ENCODE results near the gene INTS4. TPM values are rescaled to one million over a fixed set of nuclear protein-coding genes. Genes with fewer than 3 reads are reported as not detected.
"Not testable (repeated sequence)": the region's sequence is repeated elsewhere in the genome, so short reads cannot be mapped to it uniquely, and the experiment has no call there.

The INTS4 gene
- total and polyA plus RNA-seq, 7 donors: 10.1 to 18.6 (median 12.6) TPM

- 68 to 70% (median 69%) methylated on average over 4 of the region's 4 CpGs for WGBS, 3 donors
- no peaks in the 10 kb centered on the region for H3K36me3 ChIP-seq (ENCODE audit: insufficient read depth in 1 of 2, low read depth in 1 of 2)
- no peaks in the 10 kb centered on the region for H3K27me3 ChIP-seq (ENCODE audit: insufficient read depth in 3 of 3, low read length in 2 of 3)
- no peak overlapping the region for H3K27ac ChIP-seq
- H3K4me3 ChIP-seq: no peak overlapping the region
- intact Hi-C loops (cut with DNase I): no loop called here
- no peak for DNase-seq
- no peaks in the 10 kb centered on the region for H3K9me3 ChIP-seq
- no peak for ATAC-seq
- no peaks in the 10 kb centered on the region for H3K4me1 ChIP-seq
- TF ChIP-seq, protein P1, sequence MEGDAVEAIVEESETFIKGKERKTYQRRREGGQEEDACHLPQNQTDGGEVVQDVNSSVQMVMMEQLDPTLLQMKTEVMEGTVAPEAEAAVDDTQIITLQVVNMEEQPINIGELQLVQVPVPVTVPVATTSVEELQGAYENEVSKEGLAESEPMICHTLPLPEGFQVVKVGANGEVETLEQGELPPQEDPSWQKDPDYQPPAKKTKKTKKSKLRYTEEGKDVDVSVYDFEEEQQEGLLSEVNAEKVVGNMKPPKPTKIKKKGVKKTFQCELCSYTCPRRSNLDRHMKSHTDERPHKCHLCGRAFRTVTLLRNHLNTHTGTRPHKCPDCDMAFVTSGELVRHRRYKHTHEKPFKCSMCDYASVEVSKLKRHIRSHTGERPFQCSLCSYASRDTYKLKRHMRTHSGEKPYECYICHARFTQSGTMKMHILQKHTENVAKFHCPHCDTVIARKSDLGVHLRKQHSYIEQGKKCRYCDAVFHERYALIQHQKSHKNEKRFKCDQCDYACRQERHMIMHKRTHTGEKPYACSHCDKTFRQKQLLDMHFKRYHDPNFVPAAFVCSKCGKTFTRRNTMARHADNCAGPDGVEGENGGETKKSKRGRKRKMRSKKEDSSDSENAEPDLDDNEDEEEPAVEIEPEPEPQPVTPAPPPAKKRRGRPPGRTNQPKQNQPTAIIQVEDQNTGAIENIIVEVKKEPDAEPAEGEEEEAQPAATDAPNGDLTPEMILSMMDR (IDR thresholded peaks at IDR 0.05): no peak
Observed at GRCh38 chr11:78019808-78020207, 25.3 kb upstream of the INTS4 start.

DNA sequence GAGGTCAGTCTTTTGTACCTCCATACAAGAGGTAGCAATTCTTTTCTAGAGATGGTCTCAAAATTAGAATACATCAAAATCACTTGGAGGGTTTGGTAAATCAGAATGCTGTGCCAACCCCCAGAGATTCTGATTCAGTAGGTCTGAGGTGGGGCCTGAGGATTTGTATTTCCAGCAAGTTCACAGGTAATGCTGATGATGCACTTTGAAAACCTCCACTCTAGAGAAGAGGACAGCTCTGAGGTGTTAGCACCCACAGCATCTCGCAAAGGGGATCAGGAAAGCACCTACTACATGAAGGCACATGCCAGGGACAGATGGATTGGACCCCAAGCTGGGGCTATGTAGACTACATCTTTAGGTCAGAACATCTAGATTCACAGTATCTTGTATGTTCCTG is 21.4 kb upstream of the INTS4 start:
- Histone ChIP-seq H3K27me3 (ENCODE audit: insufficient read depth in 3 of 3, low read length in 2 of 3) (no peaks in the 10 kb centered on the region), H3K9me3 (no peaks in the 10 kb centered on the region), H3K4me1 (no peaks in the 10 kb centered on the region), H3K4me3 (no peak overlapping the region), H3K36me3 (ENCODE audit: insufficient read depth in 1 of 2, low read depth in 1 of 2) (no peaks in the 10 kb centered on the region), H3K27ac (no peak overlapping the region)
- DNase-seq (no peak), ATAC-seq (no peak)
- intact Hi-C loops (cut with DNase I): no loop called here
- TF ChIP-seq, protein P1 (IDR thresholded peaks at IDR 0.05): no peak
- 87 to 100% (median 100%) methylated on average over 1 of the region's 1 CpG for whole genome bisulfite sequencing, 3 donors

- not testable (repeated sequence) for H3K4me1 ChIP-seq
Observed at GRCh38 chr11:78014937-78015520, 20.6 kb upstream of the INTS4 start.

GRCh38 chr11:78011301-78011700 is 16.8 kb upstream of the INTS4 start:
- H3K4me1 ChIP-seq: no peaks in the 10 kb centered on the region
- ATAC-seq (no peak), DNase-seq (no peak)
- H3K9me3 ChIP-seq: no peaks in the 10 kb centered on the region
- no peaks in the 10 kb centered on the region for H3K27me3 ChIP-seq (ENCODE audit: insufficient read depth in 3 of 3, low read length in 2 of 3)
- H3K4me3 ChIP-seq: no peak overlapping the region
- intact Hi-C loops (cut with DNase I): no loop called here
- 88 to 94% (median 90%) methylated on average over 2 of the region's 2 CpGs for WGBS, 3 donors
- TF ChIP-seq, protein P1 (IDR thresholded peaks at IDR 0.05): no peak
- H3K36me3 ChIP-seq (ENCODE audit: insufficient read depth in 1 of 2, low read depth in 1 of 2): no peaks in the 10 kb centered on the region
- no peak overlapping the region for H3K27ac ChIP-seq

More at GRCh38 chr11:78014937-78015520, 20.6 kb upstream of the INTS4 start:
- ATAC-seq; DNase-seq; H3K36me3 ChIP-seq (ENCODE audit: insufficient read depth in 1 of 2, low read depth in 1 of 2); H3K4me3 ChIP-seq; H3K9me3 ChIP-seq; intact Hi-C loops (cut with DNase I); H3K27me3 ChIP-seq (ENCODE audit: insufficient read depth in 3 of 3, low read length in 2 of 3); H3K27ac ChIP-seq: not testable (repeated sequence)
- WGBS, 3 donors: 66 to 71% (median 70%) methylated on average over 6 of the region's 6 CpGs

GRCh38 chr11:78010755-78011154 is 16.3 kb upstream of the INTS4 start:
- Histone ChIP-seq H3K4me3 (no peak overlapping the region), H3K4me1 (no peaks in the 10 kb centered on the region), H3K27me3 (ENCODE audit: insufficient read depth in 3 of 3, low read length in 2 of 3) (no peaks in the 10 kb centered on the region), H3K36me3 (ENCODE audit: insufficient read depth in 1 of 2, low read depth in 1 of 2) (no peaks in the 10 kb centered on the region), H3K27ac (no peak overlapping the region), H3K9me3 (no peaks in the 10 kb centered on the region)
- DNase-seq (no peak), ATAC-seq (no peak)
- TF ChIP-seq, protein P1 (IDR thresholded peaks at IDR 0.05): no peak
- WGBS, 3 donors: 90 to 91% (median 91%) methylated on average over 6 of the region's 6 CpGs
- intact Hi-C loops (cut with DNase I): no loop called here

Data from psoas muscle (tissue), 8 donors.